Skeletal muscle satellite cell (primary cell): ENCODE measurements around the gene MARCHF10.

Experiments used
- H3K27me3 ChIP-seq: 2 replicates; pipeline ENCODE4 v1.7.0; 2013; ENCODE audit warnings: low read length; ENCODE audit not compliant: control insufficient read depth, insufficient read depth
- H3K36me3 ChIP-seq: 2 replicates; pipeline ENCODE4 v1.7.0; 2013; ENCODE audit warnings: mild to moderate bottlenecking, control low read depth, low read length; ENCODE audit not compliant: insufficient read depth
- H3K4me1 ChIP-seq: 2 replicates; pipeline ENCODE4 v1.7.0; 2013; ENCODE audit warnings: low read length; ENCODE audit not compliant: control insufficient read depth, insufficient read depth
- H3K4me2 ChIP-seq: 2 replicates; pipeline ENCODE4 v1.7.0; 2013; ENCODE audit warnings: mild to moderate bottlenecking, low read length
- H3K4me3 ChIP-seq: 2 replicates; pipeline ENCODE4 v1.7.0; 2013; ENCODE audit warnings: low read length
- H3K9ac ChIP-seq: 2 replicates; pipeline ENCODE4 v1.7.0; 2013; ENCODE audit warnings: mild to moderate bottlenecking, low read depth, low read length, moderate library complexity
- H3K9me3 ChIP-seq: replicated peaks from 2 replicates; pipeline ENCODE4 v1.7.0; 2013; ENCODE audit warnings: mild to moderate bottlenecking, control low read depth, low read length

MARCHF10 gene

GRCh38 chr17:62722625-62723024 lies 85.5 kb downstream of the MARCHF10 start:
- Histone ChIP-seq H3K4me3 (no peak overlapping the region), H3K4me2 (no peak overlapping the region), H3K9ac (no peak overlapping the region), H3K9me3 (no peaks in the 10 kb centered on the region), H3K27me3 (no peaks in the 10 kb centered on the region), H3K4me1 (peaks cover 13% of the 10 kb centered on the region), H3K36me3 (no peaks in the 10 kb centered on the region)

GRCh38 chr17:62720126-62720850 lies 87.8 kb downstream of the MARCHF10 start:
- peaks cover 16% of the 10 kb centered on the region for H3K4me1 ChIP-seq
- H3K27me3 ChIP-seq, result no peaks in the 10 kb centered on the region
- no peak overlapping the region for H3K4me2 ChIP-seq
- no peaks in the 10 kb centered on the region for H3K9me3 ChIP-seq
- H3K4me3 ChIP-seq, result no peak overlapping the region
- H3K9ac ChIP-seq, result no peak overlapping the region
- H3K36me3 ChIP-seq, result no peaks in the 10 kb centered on the region

GRCh38 chr17:62719586-62719985 lies 88.5 kb downstream of the MARCHF10 start:
- Histone ChIP-seq H3K4me3 (no peak overlapping the region), H3K9me3 (no peaks in the 10 kb centered on the region), H3K27me3 (no peaks in the 10 kb centered on the region), H3K4me2 (no peak overlapping the region), H3K36me3 (no peaks in the 10 kb centered on the region), H3K4me1 (peaks cover 23% of the 10 kb centered on the region), H3K9ac (no peak overlapping the region)

DNA sequence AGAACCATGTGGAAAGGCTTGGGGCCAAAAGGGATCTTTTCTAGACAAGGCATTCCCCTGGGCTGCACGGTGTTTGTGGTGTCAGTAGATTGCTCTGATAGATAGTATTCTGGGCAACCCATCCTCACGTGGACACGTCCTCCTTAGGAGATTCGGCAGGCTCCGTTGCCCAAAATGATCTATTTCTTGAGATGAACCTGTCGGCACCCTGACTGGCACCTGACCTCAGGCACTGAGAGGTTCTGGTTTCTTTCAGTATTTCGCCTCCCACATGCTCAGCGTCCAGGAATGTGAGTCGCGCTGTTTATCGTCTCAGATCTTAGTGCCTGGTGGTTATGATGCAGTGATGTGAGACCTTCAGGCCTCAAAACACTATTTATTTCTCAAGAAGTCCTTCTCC lies 89.7 kb downstream of the MARCHF10 start:
- peaks cover 22% of the 10 kb centered on the region for H3K4me1 ChIP-seq
- no peak overlapping the region for H3K4me3 ChIP-seq
- no peaks in the 10 kb centered on the region for H3K9me3 ChIP-seq
- H3K4me2 ChIP-seq, result no peak overlapping the region
- H3K36me3 ChIP-seq, result no peaks in the 10 kb centered on the region
- H3K27me3 ChIP-seq, result no peaks in the 10 kb centered on the region
- no peak overlapping the region for H3K9ac ChIP-seq

DNA sequence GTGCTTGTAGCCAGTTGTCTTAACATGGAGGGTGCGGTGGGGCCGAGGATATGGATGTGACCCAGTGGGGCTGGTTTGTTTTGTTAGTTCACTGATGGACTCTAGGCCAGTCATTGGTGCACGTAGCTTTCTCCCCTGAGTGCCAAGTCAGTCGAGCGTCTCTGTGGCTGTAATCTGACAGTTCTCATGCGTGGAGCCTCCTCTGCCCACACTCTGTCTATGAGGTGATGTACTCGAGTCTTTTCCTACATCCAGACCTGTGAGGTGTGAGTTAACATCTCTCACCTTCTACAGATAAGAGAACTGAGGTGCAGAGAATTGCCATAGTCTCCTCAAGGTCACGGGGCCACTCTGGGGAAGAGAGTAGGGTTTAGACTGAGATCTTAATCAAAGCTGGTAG lies 90.2 kb downstream of the MARCHF10 start:
- H3K4me3 ChIP-seq, result no peak overlapping the region
- peaks cover 22% of the 10 kb centered on the region for H3K4me1 ChIP-seq
- H3K36me3 ChIP-seq, result no peaks in the 10 kb centered on the region
- H3K4me2 ChIP-seq, result no peak overlapping the region
- no peaks in the 10 kb centered on the region for H3K27me3 ChIP-seq
- no peaks in the 10 kb centered on the region for H3K9me3 ChIP-seq
- H3K9ac ChIP-seq, result no peak overlapping the region

GRCh38 chr17:62717589-62717855 lies 90.6 kb downstream of the MARCHF10 start:
- H3K9me3 ChIP-seq, result no peaks in the 10 kb centered on the region
- no peak overlapping the region for H3K4me2 ChIP-seq
- no peaks in the 10 kb centered on the region for H3K27me3 ChIP-seq
- no peak overlapping the region for H3K4me3 ChIP-seq
- H3K4me1 ChIP-seq, result peaks cover 22% of the 10 kb centered on the region
- H3K36me3 ChIP-seq, result no peaks in the 10 kb centered on the region
- no peak overlapping the region for H3K9ac ChIP-seq

DNA sequence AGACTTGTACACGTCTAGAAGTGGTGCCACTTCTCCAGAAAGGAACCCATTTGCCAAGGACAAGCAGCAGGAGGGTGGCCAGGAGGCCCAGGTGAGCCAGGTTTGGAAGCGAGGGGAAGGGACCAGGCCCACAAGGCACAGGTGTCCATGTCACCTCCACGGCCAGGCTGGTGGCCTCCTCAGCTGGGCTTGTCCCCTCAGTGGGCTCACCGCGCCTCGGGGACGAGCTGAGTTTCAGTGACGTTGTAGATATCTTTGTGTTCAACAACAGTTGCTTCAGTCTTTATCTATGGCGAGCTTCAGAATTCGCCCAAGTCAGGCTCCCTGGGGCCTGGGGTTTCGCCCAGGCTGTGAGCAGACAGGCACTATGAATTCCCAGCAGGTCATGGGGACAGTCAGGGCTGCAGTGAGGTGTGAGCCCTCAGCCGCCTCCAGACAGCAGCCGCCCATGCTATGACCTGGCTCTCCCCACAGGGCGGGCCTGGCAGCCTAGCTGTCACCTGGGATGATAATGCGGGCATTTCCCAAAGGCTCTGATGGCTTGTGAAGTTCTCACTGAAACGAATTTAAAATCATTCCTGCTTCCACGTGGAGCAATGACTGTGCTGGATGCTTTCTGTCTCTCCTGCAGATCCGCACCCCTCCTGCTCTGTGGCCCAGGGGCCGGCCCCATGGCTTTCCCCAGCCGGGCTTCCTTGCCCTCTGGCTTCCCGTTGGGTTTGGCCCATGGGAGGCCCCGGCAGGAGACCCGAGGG lies 91.1 kb downstream of the MARCHF10 start:
- peaks cover 27% of the 10 kb centered on the region for H3K4me1 ChIP-seq
- H3K4me2 ChIP-seq, result no peak overlapping the region
- H3K27me3 ChIP-seq, result no peaks in the 10 kb centered on the region
- no peak overlapping the region for H3K9ac ChIP-seq
- no peaks in the 10 kb centered on the region for H3K36me3 ChIP-seq
- H3K4me3 ChIP-seq, result no peak overlapping the region
- H3K9me3 ChIP-seq, result no peaks in the 10 kb centered on the region

DNA sequence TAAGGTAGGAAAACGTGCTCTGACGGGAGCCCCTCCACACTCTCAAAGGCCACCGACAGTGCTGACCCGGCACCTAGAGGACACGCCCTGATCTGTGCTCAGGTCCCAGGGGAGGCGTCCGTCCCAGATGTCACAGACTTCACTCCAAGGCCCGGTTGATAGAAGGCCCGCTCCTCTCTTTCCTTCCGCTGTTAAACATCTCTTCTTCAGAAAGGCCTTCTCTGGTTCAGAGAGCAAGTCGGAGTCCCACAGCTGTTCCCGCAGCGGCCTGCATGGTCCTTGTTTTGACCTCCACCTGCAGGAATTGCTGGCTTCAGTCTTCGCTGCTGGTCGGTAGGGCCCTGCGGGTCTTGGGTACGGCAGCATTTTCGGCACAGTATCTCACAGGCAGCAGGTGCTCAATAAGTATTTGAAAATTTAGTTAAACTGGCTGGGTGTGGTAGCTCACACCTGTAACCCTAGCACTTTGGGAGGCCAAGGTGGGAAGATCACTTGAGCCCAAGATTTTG lies 92.2 kb downstream of the MARCHF10 start:
- Histone ChIP-seq H3K9ac (no peak overlapping the region), H3K27me3 (no peaks in the 10 kb centered on the region), H3K4me1 (peaks cover 29% of the 10 kb centered on the region), H3K9me3 (no peaks in the 10 kb centered on the region), H3K36me3 (no peaks in the 10 kb centered on the region), H3K4me3 (no peak overlapping the region), H3K4me2 (no peak overlapping the region)

DNA sequence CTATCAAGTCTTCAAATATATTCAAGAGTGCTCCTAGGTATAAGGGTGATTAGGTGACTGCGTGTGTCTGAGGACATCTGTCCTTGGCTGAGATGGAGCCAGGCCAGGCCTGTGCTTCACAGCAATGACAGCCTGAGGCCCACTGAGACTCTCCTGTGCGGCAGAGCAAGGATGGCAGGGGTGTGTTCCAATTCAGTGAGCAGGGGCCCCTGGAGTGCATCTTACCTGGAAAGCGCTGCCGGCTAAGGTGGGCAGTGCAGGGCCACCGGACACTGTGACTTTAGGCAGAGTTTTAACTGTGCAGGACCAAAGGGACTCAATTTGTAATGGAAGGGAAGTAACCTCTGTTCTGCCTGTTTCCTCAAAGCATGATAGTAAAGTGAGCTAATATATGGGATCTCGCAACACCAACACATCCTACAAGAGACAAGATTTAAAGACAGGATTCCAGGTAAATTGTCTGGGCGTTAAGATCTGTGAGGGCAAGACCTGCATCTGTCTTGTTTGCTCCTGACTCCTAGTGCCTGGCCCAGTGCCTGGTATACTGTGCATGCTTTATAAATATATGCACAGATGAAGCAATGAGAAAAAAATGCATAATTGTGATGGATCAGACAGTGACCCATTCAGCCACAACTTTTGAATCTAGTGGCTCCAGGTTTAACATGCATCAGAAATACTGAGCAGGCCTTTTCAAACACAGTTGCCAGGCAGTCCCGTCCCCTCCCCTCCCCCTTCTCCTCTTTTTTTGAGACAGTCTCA lies 93.9 kb downstream of the MARCHF10 start:
- no peaks in the 10 kb centered on the region for H3K36me3 ChIP-seq
- no peak overlapping the region for H3K9ac ChIP-seq
- H3K4me1 ChIP-seq, result peaks cover 29% of the 10 kb centered on the region
- H3K9me3 ChIP-seq, result no peaks in the 10 kb centered on the region
- H3K4me3 ChIP-seq, result no peak overlapping the region
- no peaks in the 10 kb centered on the region for H3K27me3 ChIP-seq
- peak overlapping the region; percentile 28 for H3K4me2 ChIP-seq

GRCh38 chr17:62713086-62713881 lies 94.8 kb downstream of the MARCHF10 start:
- Histone ChIP-seq H3K36me3 (no peaks in the 10 kb centered on the region), H3K9me3 (peaks cover 6% of the 10 kb centered on the region), H3K4me2 (no peak overlapping the region), H3K4me3 (no peak overlapping the region), H3K4me1 (peaks cover 25% of the 10 kb centered on the region), H3K9ac (no peak overlapping the region), H3K27me3 (no peaks in the 10 kb centered on the region)

GRCh38 chr17:62712171-62712581 lies 95.9 kb downstream of the MARCHF10 start:
- H3K9ac ChIP-seq, result no peak overlapping the region
- no peaks in the 10 kb centered on the region for H3K36me3 ChIP-seq
- H3K4me3 ChIP-seq, result no peak overlapping the region
- peak overlapping the region; percentile 5 for H3K4me2 ChIP-seq
- peaks cover 7% of the 10 kb centered on the region for H3K9me3 ChIP-seq
- no peaks in the 10 kb centered on the region for H3K27me3 ChIP-seq
- peaks cover 25% of the 10 kb centered on the region for H3K4me1 ChIP-seq
